ENCODE measurements around the gene MB.
A peak's percentile ranks its signal among the peaks of the same experiment; 100 is the strongest.
"Not testable (repeated sequence)": the region's sequence is repeated elsewhere in the genome, so short reads cannot be mapped to it uniquely, and the experiment has no call there.

MB gene

DNA sequence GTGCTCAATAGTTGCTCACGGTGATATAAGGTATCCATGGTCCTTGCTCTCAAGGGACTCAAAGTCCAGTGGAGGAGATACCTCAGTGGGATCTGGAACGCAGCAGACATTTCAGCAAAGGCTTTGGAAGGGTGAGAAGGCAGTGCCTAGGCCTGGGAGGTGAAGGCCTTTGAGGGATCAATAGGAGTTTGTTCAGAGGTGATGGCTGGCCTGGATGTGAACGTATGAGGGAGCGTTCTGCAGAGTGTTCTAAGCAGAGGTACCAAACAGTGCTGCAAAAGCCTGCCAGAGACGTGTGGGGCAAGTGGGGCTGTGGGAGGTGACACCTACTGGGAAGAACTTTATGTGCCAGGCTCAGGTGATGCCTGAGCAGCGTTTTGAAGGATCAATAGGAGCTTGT lies 7.4 kb upstream of the MB start:
- no peak overlapping the region for H3K4me3 ChIP-seq (ENCODE audit: low read length)
- DNase-seq (ENCODE audit: low read depth) = no peak
- H3K9ac ChIP-seq (ENCODE audit: low read length) = no peak overlapping the region
- peaks cover 33% of the 10 kb centered on the region for H3K4me1 ChIP-seq (ENCODE audit: control insufficient read depth, insufficient read depth, low read length)
- H3K9me3 ChIP-seq (ENCODE audit: control insufficient read depth, low read length) = no peaks in the 10 kb centered on the region
- H3K36me3 ChIP-seq (ENCODE audit: control insufficient read depth, insufficient read depth, low read length, severe bottlenecking) = no peaks in the 10 kb centered on the region
- H3K27me3 ChIP-seq (replicated peaks; ENCODE audit: control insufficient read depth, insufficient read depth, low read length) = no peaks in the 10 kb centered on the region

DNA sequence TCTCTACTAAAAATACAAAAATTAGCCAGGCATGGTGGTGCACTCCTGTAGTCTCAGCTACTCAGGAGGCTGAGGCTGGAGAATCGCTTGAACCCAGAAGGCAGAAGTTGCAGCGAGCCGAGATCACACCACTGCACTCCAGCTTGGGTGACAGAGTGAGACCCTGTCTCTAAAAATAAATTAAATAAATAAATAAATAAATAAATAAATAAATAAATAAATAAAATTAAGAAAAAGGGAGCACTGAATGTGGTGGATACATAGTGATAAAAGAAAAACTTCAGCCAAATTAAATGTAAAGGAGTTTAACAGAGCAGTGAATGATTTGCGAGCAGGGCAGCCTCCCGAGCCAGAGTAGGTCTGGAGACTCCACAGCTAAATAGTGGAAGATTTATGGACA lies 6.8 kb upstream of the MB start:
- H3K27me3 ChIP-seq (replicated peaks; ENCODE audit: control insufficient read depth, insufficient read depth, low read length); H3K36me3 ChIP-seq (ENCODE audit: control insufficient read depth, insufficient read depth, low read length, severe bottlenecking); DNase-seq (ENCODE audit: low read depth); H3K4me3 ChIP-seq (ENCODE audit: low read length); H3K9me3 ChIP-seq (ENCODE audit: control insufficient read depth, low read length); H3K9ac ChIP-seq (ENCODE audit: low read length): not testable (repeated sequence)
- H3K4me1 ChIP-seq (ENCODE audit: control insufficient read depth, insufficient read depth, low read length) = peaks cover 26% of the 10 kb centered on the region

DNA sequence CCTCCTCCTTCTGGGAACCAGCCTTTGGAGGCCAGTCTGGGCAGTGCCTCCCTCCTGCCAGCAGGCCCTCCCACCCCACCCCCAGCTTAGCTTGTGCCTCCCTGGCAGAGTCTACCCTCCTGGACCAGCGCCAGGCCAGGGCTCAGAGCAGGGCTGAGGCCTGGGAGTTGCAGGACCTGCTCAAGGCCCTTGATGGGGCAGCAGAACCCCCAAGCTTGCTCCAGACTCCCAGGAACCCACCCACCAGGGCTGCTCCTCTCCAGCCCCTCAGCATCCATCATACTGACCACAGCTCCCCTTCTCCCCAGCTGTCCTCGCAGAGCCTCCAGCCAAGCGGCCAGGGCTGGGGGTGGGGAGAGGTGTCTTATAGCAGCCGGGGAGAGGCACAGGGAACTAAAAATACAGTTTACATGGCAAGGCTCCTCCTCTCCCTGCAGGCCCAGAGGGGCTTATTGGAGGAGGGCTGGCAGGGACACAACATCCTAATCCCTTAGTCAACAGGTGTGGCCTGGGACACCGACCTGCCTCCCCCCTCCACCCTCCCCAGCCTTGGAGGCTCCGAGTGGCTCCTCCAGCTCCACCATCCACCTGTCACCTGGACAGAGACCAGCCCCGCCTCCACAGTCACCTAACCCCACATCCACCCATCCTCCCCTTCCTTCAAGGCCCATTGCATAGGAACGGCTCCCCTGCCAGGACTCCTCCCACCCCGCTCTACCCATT lies 5.2 kb upstream of the MB start:
- no peaks in the 10 kb centered on the region for H3K9me3 ChIP-seq (ENCODE audit: control insufficient read depth, low read length)
- H3K4me3 ChIP-seq (ENCODE audit: low read length) = no peak overlapping the region
- peaks cover 20% of the 10 kb centered on the region for H3K4me1 ChIP-seq (ENCODE audit: control insufficient read depth, insufficient read depth, low read length)
- DNase-seq (ENCODE audit: low read depth) = no peak
- H3K9ac ChIP-seq (ENCODE audit: low read length) = peak overlapping the region; percentile 5
- H3K27me3 ChIP-seq (replicated peaks; ENCODE audit: control insufficient read depth, insufficient read depth, low read length) = no peaks in the 10 kb centered on the region
- H3K36me3 ChIP-seq (ENCODE audit: control insufficient read depth, insufficient read depth, low read length, severe bottlenecking) = no peaks in the 10 kb centered on the region

DNA sequence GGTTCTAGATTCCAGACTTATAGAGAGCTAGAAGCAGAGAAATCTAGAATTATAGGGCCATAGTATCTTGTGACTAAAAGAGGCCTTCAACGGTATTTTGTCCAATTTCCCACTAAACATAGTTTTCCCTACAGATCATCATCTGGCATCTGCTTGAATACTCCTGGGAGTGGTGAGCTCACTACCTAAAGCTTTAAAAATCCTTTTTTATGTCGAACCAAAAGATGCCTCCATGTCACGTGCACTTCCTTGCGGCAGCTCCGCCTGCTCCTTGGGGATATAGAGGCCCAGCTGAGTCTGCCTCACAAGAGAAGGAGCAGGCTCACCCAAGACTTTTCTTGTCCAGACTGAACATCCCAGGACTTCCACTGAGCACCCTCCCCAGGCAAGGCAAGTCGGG lies 4.3 kb upstream of the MB start:
- no peak for DNase-seq (ENCODE audit: low read depth)
- H3K36me3 ChIP-seq (ENCODE audit: control insufficient read depth, insufficient read depth, low read length, severe bottlenecking) = no peaks in the 10 kb centered on the region

DNA sequence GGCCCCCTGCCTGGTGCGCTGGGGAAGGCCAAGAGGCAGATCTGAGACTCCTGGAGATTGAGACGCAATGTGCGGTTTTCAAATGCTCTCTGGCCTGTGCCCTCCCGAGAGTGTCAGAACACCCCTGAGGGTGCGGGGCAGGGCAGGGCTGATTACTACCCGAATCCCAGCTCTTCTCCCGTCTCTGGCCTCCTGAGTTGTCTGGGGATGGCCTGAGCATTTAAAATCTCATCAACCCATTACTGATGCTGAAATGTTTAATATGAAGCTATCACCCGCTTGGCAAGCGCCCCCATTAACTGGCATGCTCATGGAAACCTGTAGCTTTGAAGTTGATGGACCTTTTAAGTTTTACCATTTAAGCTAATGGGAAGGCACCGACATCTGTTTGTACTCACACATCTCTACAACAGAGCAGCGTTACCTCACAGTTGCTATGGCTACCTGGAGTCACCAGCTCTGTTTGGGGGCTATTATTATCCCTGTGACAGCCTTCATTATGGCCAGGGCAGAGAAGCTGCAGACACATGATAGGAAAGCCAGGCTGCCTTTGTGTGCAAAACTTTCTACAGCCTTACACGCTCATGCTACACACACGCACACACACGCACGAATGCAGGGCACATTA lies 3.6 kb upstream of the MB start:
- Histone ChIP-seq H3K9ac (ENCODE audit: low read length) (no peak overlapping the region), H3K4me3 (ENCODE audit: low read length) (no peak overlapping the region), H3K27me3 (replicated peaks; ENCODE audit: control insufficient read depth, insufficient read depth, low read length) (no peaks in the 10 kb centered on the region), H3K36me3 (ENCODE audit: control insufficient read depth, insufficient read depth, low read length, severe bottlenecking) (no peaks in the 10 kb centered on the region), H3K9me3 (ENCODE audit: control insufficient read depth, low read length) (no peaks in the 10 kb centered on the region), H3K4me1 (ENCODE audit: control insufficient read depth, insufficient read depth, low read length) (peaks cover 20% of the 10 kb centered on the region)
- no peak for DNase-seq (ENCODE audit: low read depth)

More for the DNA sequence above, 4.3 kb upstream of the MB start:
- H3K4me1 ChIP-seq (ENCODE audit: control insufficient read depth, insufficient read depth, low read length) = peaks cover 20% of the 10 kb centered on the region
- H3K9me3 ChIP-seq (ENCODE audit: control insufficient read depth, low read length) = no peaks in the 10 kb centered on the region
- no peak overlapping the region for H3K4me3 ChIP-seq (ENCODE audit: low read length)
- H3K27me3 ChIP-seq (replicated peaks; ENCODE audit: control insufficient read depth, insufficient read depth, low read length) = no peaks in the 10 kb centered on the region
- peak overlapping the region; percentile 14 for H3K9ac ChIP-seq (ENCODE audit: low read length)

DNA sequence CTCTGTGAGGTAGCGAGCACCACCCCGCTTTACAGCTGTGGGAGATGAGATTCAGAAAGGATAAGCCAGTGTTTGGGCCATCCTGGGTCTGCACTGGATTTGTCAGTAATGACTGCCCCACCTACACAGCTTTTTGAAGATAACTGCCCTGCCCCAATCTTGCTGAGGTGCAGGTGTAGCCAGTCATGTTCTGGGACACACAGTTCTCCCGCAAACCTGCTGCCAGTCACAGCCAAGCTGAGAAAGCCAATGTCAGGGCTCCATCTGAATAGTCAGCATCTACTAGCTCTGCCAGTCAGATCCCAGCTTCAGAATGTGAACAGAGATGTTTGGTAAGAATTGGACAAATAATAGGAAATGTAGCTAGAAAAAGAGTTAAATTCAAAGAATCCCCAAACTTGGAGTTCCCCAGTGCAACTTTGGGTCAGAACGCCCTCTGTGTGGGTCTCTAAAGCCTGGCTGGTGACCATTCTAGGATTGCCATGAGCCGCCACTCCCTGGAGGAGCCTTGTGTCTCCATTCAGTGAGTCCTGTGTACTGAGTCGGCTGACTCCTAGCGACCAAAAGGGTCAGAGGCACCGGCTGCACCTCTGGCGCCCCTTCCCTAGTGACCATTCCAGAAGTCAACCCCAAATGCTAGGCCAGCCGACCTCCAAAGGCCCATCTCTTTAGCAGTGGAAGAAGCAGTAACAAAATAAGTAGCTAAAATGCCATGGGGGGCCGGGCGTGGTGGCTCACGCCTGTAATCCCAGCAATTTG lies 2.4 kb upstream of the MB start:
- H3K9ac ChIP-seq (ENCODE audit: low read length) = no peak overlapping the region
- H3K9me3 ChIP-seq (ENCODE audit: control insufficient read depth, low read length) = no peaks in the 10 kb centered on the region
- H3K36me3 ChIP-seq (ENCODE audit: control insufficient read depth, insufficient read depth, low read length, severe bottlenecking) = no peaks in the 10 kb centered on the region
- H3K4me3 ChIP-seq (ENCODE audit: low read length) = no peak overlapping the region
- DNase-seq (ENCODE audit: low read depth) = no peak
- no peaks in the 10 kb centered on the region for H3K27me3 ChIP-seq (replicated peaks; ENCODE audit: control insufficient read depth, insufficient read depth, low read length)
- peaks cover 27% of the 10 kb centered on the region for H3K4me1 ChIP-seq (ENCODE audit: control insufficient read depth, insufficient read depth, low read length)

DNA sequence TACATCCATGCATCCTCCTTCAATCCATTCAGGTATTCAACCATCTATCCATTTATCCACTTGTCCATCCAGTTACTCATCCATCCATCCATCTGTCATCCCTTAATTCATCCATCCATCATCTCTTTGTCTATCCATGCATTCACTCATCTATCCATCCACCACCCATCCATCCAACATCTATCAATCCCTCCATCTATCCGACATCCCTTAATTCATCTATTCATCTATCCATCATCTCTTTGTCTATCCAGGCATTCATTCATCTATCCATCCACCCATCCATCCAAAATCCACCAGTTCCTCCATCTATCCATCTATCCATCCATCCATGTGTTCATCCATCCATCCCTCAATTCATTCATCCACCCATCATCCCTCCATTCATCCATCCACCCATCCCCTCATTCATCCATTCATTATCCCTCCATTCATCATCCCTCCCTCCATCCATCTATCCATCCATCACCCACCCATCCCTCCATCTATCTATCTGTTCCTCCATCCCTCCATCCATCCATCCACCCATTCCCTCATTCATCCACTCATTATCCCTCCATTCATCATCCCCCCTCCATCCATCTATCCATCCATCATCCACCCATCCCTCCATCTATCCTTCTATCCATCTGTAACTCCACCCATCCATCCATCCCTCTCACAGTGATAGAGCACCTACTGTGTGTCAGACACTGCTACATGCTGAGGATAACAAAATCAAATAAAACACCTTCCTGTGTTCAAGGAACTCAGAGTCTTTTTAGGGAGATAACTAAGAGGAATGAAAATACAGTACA lies 1.5 kb upstream of the MB start:
- no peaks in the 10 kb centered on the region for H3K9me3 ChIP-seq (ENCODE audit: control insufficient read depth, low read length)
- H3K27me3 ChIP-seq (replicated peaks; ENCODE audit: control insufficient read depth, insufficient read depth, low read length) = no peaks in the 10 kb centered on the region
- no peak for DNase-seq (ENCODE audit: low read depth)
- H3K4me1 ChIP-seq (ENCODE audit: control insufficient read depth, insufficient read depth, low read length) = peaks cover 27% of the 10 kb centered on the region
- no peak overlapping the region for H3K9ac ChIP-seq (ENCODE audit: low read length)
- H3K36me3 ChIP-seq (ENCODE audit: control insufficient read depth, insufficient read depth, low read length, severe bottlenecking) = no peaks in the 10 kb centered on the region
- H3K4me3 ChIP-seq (ENCODE audit: low read length) = no peak overlapping the region

DNA sequence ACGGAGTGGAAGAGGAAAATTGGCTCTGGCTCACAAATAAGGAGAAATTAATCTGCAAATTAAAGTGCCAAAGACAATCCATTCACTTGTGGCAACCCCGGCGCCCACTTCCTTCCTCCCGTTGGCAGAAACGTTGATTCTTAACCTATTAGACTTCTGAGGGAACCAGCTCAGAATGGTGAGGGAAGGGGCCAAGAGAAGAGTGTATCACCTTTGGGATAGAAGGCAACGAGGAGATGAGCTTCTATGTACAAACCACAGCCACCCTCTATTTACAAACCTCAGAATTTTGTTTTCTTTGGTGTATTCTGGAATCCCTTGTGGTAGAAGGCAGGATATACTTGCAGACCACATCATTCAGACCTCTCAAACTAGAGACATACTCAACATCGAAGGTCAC lies 1.1 kb downstream of the MB start:
- Histone ChIP-seq H3K4me1 (ENCODE audit: control insufficient read depth, insufficient read depth, low read length) (peaks cover 7% of the 10 kb centered on the region), H3K4me3 (ENCODE audit: low read length) (no peak overlapping the region), H3K9ac (ENCODE audit: low read length) (no peak overlapping the region), H3K36me3 (ENCODE audit: control insufficient read depth, insufficient read depth, low read length, severe bottlenecking) (no peaks in the 10 kb centered on the region), H3K27me3 (replicated peaks; ENCODE audit: control insufficient read depth, insufficient read depth, low read length) (peaks cover 5% of the 10 kb centered on the region), H3K9me3 (ENCODE audit: control insufficient read depth, low read length) (no peaks in the 10 kb centered on the region)
- DNase-seq (ENCODE audit: low read depth) = no peak

DNA sequence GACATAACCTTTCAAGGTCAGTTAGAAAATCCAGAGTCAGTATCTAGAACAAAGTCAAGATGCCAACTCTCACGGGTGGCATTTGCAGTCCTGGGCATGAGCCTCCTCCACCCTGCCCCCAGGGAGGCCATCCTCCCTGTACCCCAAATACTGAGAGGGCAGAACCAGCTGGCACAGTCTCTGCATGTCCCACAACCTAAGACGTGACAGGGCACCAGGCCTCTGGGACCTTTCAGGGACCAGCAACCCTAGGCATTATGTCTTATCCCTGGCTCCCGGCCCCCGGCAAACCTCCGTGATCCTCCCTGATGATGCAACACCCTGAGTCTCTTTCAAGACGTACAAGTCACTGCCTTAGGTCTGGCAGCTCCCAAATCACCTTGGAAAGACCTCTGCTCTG lies 2.0 kb downstream of the MB start:
- Histone ChIP-seq H3K9ac (ENCODE audit: low read length) (no peak overlapping the region), H3K36me3 (ENCODE audit: control insufficient read depth, insufficient read depth, low read length, severe bottlenecking) (no peaks in the 10 kb centered on the region), H3K27me3 (replicated peaks; ENCODE audit: control insufficient read depth, insufficient read depth, low read length) (peaks cover 12% of the 10 kb centered on the region), H3K4me1 (ENCODE audit: control insufficient read depth, insufficient read depth, low read length) (peaks cover 7% of the 10 kb centered on the region), H3K9me3 (ENCODE audit: control insufficient read depth, low read length) (no peaks in the 10 kb centered on the region), H3K4me3 (ENCODE audit: low read length) (no peak overlapping the region)
- no peak for DNase-seq (ENCODE audit: low read depth)

DNA sequence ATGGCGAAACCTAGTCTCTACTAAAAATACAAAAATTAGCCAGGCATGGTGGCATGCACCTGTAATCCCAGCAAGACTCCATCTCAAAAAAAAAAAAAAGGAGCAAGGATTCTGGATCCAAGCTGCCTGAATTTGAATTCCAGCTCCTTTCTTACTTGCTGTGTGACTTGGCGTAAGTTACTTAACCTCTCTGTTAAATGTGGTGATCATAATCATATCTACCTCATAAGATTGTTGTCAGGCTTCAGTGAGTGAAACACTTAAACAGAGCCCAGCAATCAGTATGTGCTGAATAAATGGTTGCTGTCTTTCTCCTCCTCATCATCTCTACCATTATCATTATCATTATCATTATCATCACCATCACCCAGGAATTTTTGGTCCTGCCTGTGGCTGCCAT lies 2.7 kb downstream of the MB start:
- Histone ChIP-seq H3K4me1 (ENCODE audit: control insufficient read depth, insufficient read depth, low read length) (peaks cover 7% of the 10 kb centered on the region), H3K27me3 (replicated peaks; ENCODE audit: control insufficient read depth, insufficient read depth, low read length) (peaks cover 12% of the 10 kb centered on the region), H3K4me3 (ENCODE audit: low read length) (no peak overlapping the region), H3K36me3 (ENCODE audit: control insufficient read depth, insufficient read depth, low read length, severe bottlenecking) (no peaks in the 10 kb centered on the region), H3K9me3 (ENCODE audit: control insufficient read depth, low read length) (no peaks in the 10 kb centered on the region), H3K9ac (ENCODE audit: low read length) (no peak overlapping the region)
- no peak for DNase-seq (ENCODE audit: low read depth)

DNA sequence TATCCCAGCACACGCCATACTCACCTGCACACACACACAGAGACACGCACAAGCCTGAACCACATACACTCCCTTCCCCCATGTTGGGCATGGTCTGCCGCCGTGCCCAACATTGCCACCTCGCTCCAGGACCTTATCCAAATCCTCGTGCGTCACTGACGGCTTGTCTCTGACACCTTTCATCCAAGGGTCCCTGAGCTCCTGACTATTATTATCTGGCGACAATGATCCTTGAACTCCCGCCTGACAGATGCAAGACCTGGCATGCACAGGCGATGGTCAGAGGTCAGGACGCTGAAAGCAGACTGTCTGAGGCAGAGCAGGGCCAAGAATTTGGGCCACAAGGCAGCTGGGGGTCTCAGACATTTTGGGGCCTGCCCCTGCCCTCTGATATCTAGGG lies 4.2 kb downstream of the MB start:
- H3K4me1 ChIP-seq (ENCODE audit: control insufficient read depth, insufficient read depth, low read length) = peaks cover 7% of the 10 kb centered on the region
- DNase-seq (ENCODE audit: low read depth) = no peak
- peaks cover 12% of the 10 kb centered on the region for H3K27me3 ChIP-seq (replicated peaks; ENCODE audit: control insufficient read depth, insufficient read depth, low read length)
- no peaks in the 10 kb centered on the region for H3K9me3 ChIP-seq (ENCODE audit: control insufficient read depth, low read length)
- no peak overlapping the region for H3K9ac ChIP-seq (ENCODE audit: low read length)
- no peak overlapping the region for H3K4me3 ChIP-seq (ENCODE audit: low read length)
- H3K36me3 ChIP-seq (ENCODE audit: control insufficient read depth, insufficient read depth, low read length, severe bottlenecking) = no peaks in the 10 kb centered on the region

Data from adipocyte (in vitro differentiated cells).